Prostate gland (tissue), 2 donors: ENCODE data around the gene GRAMD1A.
"Not testable (repeated sequence)": the region's sequence is repeated elsewhere in the genome, so short reads cannot be mapped to it uniquely, and the experiment has no call there.

Experiments used
- POLR2AphosphoS5 ChIP-seq: sonication (generic); formaldehyde crosslinking; IDR thresholded peaks from one replicate; pipeline ENCODE4 v1.6.1; 2017; ENCODE audit warnings: antibody characterized with exemption
- TF ChIP-seq, protein P1 (sequence below), 4 experiments: fragments of 200-600 bp in 2 of 4; fragments of 450-650 bp in 2 of 4; sonication (generic) in 2 of 4; IDR thresholded peaks; 1 replicate in 3 of 4; 2 replicates in 1 of 4; pipeline ENCODE4 v1.5.1; 2016 to 2019; ENCODE audit warnings: antibody characterized with exemption in 4 of 4, mild to moderate bottlenecking in 2 of 4, moderate library complexity in 2 of 4

- TF ChIP-seq POLR2AphosphoS5 = not testable (repeated sequence)
- TF ChIP-seq, protein P1, sequence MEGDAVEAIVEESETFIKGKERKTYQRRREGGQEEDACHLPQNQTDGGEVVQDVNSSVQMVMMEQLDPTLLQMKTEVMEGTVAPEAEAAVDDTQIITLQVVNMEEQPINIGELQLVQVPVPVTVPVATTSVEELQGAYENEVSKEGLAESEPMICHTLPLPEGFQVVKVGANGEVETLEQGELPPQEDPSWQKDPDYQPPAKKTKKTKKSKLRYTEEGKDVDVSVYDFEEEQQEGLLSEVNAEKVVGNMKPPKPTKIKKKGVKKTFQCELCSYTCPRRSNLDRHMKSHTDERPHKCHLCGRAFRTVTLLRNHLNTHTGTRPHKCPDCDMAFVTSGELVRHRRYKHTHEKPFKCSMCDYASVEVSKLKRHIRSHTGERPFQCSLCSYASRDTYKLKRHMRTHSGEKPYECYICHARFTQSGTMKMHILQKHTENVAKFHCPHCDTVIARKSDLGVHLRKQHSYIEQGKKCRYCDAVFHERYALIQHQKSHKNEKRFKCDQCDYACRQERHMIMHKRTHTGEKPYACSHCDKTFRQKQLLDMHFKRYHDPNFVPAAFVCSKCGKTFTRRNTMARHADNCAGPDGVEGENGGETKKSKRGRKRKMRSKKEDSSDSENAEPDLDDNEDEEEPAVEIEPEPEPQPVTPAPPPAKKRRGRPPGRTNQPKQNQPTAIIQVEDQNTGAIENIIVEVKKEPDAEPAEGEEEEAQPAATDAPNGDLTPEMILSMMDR (IDR thresholded peaks at IDR 0.05) = not testable (repeated sequence)
Measured at GRCh38 chr19:35051268-35051667, 51.1 kb downstream of the GRAMD1A start.
